Measurements from ENCODE around the gene DNAH10.
"Not testable (repeated sequence)": the region's sequence is repeated elsewhere in the genome, so short reads cannot be mapped to it uniquely, and the experiment has no call there.

Gene DNAH10

DNA sequence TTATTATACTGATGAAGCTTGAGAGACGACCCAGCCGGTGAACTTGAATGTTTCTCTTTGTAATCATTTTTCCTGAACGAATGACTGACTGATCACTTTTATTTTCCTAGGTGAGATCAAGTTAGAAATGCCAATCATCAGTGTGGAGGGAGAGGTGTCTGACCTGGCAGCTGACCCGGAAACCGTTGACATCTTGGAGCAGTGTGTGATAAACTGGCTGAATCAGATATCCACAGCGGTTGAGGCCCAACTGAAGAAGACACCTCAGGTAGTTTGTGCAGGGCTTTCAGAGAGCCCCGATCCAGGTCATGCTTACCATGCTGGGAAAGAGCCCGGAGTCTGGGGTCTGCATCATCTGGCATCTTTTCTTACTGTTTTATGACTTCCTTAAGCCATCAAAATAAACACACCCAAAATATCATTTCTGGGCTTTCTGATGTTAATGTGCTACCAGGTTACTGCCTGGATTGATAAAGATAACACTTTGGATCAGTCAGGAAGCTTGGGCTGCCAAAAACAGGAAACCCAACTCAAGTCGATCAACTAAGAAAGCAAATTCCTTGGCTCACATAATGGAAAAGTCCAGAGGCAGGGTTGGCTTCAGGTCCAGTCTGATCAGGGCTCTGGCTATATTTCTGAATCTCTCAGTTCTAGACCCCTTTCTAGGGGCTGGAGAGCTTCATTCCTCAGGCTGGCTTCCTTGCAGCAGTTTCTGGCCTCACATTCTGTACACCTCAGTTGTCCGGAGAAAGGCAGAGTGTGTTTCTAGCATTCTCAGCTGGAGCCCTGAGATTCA lies 21.1 kb downstream of the DNAH10 start:
- no peaks in the 10 kb centered on the region for H3K27me3 ChIP-seq (ENCODE audit: control insufficient read depth in 5 of 5, insufficient read depth in 4 of 5, low read length in 5 of 5)
- no peaks in the 10 kb centered on the region for H3K4me1 ChIP-seq (ENCODE audit: control insufficient read depth in 5 of 5, insufficient read depth in 5 of 5, low read length in 5 of 5)
- H3K9me3 ChIP-seq (ENCODE audit: control insufficient read depth in 5 of 5, low read length in 5 of 5) = peaks cover 0 to 4% (median 0%) of the 10 kb centered on the region in 5 donors
- H3K27ac ChIP-seq (ENCODE audit: low read depth, low read length) = no peak overlapping the region
- H3K9ac ChIP-seq (ENCODE audit: low read length in 5 of 5) = no peak overlapping the region
- no peaks in the 10 kb centered on the region for H3K36me3 ChIP-seq (ENCODE audit: control insufficient read depth in 5 of 5, insufficient read depth in 5 of 5, low read length in 5 of 5)
- H3K4me3 ChIP-seq (ENCODE audit: low read depth in 1 of 5, low read length in 5 of 5) = no peak overlapping the region

DNA sequence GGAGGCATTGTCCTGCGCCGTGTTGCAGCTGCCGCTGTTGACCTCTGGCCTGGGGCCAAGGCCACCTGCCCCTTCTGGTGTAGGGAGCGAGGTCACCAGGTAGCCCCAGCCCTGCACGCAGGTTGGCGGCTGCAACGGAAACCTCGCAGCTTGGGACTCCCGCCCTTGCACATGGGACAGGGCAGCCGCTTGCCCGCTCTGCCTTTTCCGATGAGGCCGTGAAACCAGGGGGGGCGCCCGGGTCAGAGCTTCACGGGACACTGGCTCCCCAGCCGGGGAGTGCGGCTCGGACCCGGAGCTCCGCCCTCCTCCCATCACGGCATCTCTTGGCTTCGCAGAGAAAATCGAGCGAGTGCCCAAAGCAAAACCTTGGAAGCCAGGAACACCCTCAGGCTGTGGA lies 25.4 kb downstream of the DNAH10 start:
- Histone ChIP-seq H3K9me3 (ENCODE audit: control insufficient read depth in 5 of 5, low read length in 5 of 5) (peaks cover 0 to 7% (median under 1%) of the 10 kb centered on the region in 5 donors), H3K36me3 (ENCODE audit: control insufficient read depth in 5 of 5, insufficient read depth in 5 of 5, low read length in 5 of 5) (no peaks in the 10 kb centered on the region), H3K27me3 (ENCODE audit: control insufficient read depth in 5 of 5, insufficient read depth in 4 of 5, low read length in 5 of 5) (no peaks in the 10 kb centered on the region), H3K9ac (ENCODE audit: low read length in 5 of 5) (no peak overlapping the region), H3K4me3 (ENCODE audit: low read depth in 1 of 5, low read length in 5 of 5) (no peak overlapping the region), H3K4me1 (ENCODE audit: control insufficient read depth in 5 of 5, insufficient read depth in 5 of 5, low read length in 5 of 5) (no peaks in the 10 kb centered on the region), H3K27ac (ENCODE audit: low read depth, low read length) (no peak overlapping the region)

DNA sequence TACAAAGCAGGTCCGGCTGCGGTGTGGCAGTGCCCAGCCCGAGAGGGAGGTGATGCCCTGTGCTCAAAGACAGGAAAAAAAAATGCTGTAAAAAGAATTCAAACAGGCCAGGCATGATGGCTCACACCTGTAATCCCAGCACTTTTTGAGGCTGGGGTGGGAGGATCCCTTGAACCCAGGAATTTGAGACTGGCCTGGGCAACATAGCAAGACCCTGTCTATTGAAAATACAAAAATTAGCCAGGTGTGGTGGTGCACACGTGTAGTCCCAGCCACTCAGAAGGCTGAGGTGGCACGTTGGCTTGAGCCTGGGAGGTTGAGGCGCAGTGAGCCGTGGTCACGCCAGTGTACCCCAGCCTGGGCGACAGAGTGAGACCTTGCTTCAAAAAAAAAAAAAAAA lies 26.4 kb downstream of the DNAH10 start:
- no peaks in the 10 kb centered on the region for H3K27me3 ChIP-seq (ENCODE audit: control insufficient read depth in 5 of 5, insufficient read depth in 4 of 5, low read length in 5 of 5)
- peaks cover 0 to 8% (median 3%) of the 10 kb centered on the region in 5 donors for H3K9me3 ChIP-seq (ENCODE audit: control insufficient read depth in 5 of 5, low read length in 5 of 5)
- H3K4me3 ChIP-seq (ENCODE audit: low read depth in 1 of 5, low read length in 5 of 5) = no peak overlapping the region
- no peak overlapping the region for H3K9ac ChIP-seq (ENCODE audit: low read length in 5 of 5)
- H3K4me1 ChIP-seq (ENCODE audit: control insufficient read depth in 5 of 5, insufficient read depth in 5 of 5, low read length in 5 of 5) = no peaks in the 10 kb centered on the region
- H3K27ac ChIP-seq (ENCODE audit: low read depth, low read length) = no peak overlapping the region
- no peaks in the 10 kb centered on the region for H3K36me3 ChIP-seq (ENCODE audit: control insufficient read depth in 5 of 5, insufficient read depth in 5 of 5, low read length in 5 of 5)

DNA sequence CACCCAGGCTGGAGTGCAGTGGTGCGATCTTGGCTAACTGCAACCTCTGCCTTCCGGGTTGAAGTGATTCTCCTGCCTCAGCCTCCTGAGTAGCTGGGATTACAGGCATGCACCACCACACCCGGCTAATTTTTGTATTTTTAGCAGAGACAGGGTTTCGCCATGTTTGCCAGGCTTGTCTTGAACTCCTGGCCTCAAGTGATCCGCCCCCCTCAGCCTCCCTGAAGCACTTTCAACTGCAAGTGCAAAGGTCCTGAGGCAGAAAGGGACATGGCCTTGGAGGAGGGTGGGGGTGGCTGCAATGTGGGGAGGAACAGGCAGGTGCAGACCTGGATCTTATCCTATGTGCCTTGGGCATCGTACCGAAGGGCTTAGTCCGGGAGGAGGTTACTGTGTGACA lies 27.3 kb downstream of the DNAH10 start:
- not testable (repeated sequence) for H3K27ac ChIP-seq (ENCODE audit: low read depth, low read length); H3K4me1 ChIP-seq (ENCODE audit: control insufficient read depth in 5 of 5, insufficient read depth in 5 of 5, low read length in 5 of 5); H3K9me3 ChIP-seq (ENCODE audit: control insufficient read depth in 5 of 5, low read length in 5 of 5); H3K9ac ChIP-seq (ENCODE audit: low read length in 5 of 5); H3K4me3 ChIP-seq (ENCODE audit: low read depth in 1 of 5, low read length in 5 of 5); H3K27me3 ChIP-seq (ENCODE audit: control insufficient read depth in 5 of 5, insufficient read depth in 4 of 5, low read length in 5 of 5); H3K36me3 ChIP-seq (ENCODE audit: control insufficient read depth in 5 of 5, insufficient read depth in 5 of 5, low read length in 5 of 5)

DNA sequence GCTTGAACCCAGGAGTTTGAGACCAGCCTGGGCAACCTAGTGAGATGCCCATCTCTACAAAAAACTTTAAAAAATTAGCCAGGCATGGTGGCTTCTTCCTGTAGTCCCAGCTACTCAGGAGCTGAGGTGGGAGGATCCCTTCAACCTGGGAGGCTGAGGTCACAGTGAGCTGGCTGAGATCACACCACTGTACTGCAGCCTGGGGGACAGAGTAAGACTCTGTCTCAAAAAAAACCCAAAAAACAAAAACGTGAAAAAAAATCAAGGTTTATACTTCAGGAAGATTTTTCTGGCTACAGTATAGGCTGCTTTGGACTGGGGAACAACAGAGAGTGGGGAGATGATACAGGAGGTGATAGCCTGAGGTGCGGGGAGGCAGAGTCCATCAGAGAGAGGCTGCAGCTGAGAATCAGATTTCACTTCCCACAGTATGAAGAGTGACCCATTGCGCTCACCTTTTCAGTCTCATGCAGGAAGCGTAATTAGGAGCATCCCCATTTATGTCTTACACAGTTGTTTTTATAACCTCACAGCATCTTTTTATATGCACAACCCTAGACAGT lies 28.9 kb downstream of the DNAH10 start:
- no peak overlapping the region for H3K9ac ChIP-seq (ENCODE audit: low read length in 5 of 5)
- H3K4me1 ChIP-seq (ENCODE audit: control insufficient read depth in 5 of 5, insufficient read depth in 5 of 5, low read length in 5 of 5) = no peaks in the 10 kb centered on the region
- peaks cover 0 to 8% (median 3%) of the 10 kb centered on the region in 5 donors for H3K9me3 ChIP-seq (ENCODE audit: control insufficient read depth in 5 of 5, low read length in 5 of 5)
- H3K27me3 ChIP-seq (ENCODE audit: control insufficient read depth in 5 of 5, insufficient read depth in 4 of 5, low read length in 5 of 5) = no peaks in the 10 kb centered on the region
- H3K27ac ChIP-seq (ENCODE audit: low read depth, low read length) = no peak overlapping the region
- no peaks in the 10 kb centered on the region for H3K36me3 ChIP-seq (ENCODE audit: control insufficient read depth in 5 of 5, insufficient read depth in 5 of 5, low read length in 5 of 5)
- no peak overlapping the region for H3K4me3 ChIP-seq (ENCODE audit: low read depth in 1 of 5, low read length in 5 of 5)

DNA sequence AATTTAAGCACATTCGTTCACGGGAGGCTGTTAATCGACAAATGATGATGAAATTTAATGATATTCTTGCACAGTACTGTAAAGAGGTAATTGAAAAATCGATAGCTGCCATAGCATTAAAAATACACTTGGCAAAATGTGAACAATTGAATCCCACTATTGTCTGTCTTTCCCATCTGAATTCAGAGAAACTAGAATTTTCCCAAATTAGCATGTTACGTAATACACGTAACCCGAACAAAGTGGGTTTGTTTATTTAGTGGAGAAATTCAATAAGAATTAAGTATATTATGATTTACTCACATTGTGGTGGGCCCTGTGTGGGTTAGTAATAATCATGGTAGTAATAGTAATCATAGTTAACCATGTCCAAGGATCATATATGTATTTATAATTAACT lies 31.9 kb downstream of the DNAH10 start:
- Histone ChIP-seq H3K9ac (ENCODE audit: low read length in 5 of 5) (no peak overlapping the region), H3K4me3 (ENCODE audit: low read depth in 1 of 5, low read length in 5 of 5) (no peak overlapping the region), H3K9me3 (ENCODE audit: control insufficient read depth in 5 of 5, low read length in 5 of 5) (peaks cover 0 to 8% (median 3%) of the 10 kb centered on the region in 5 donors), H3K4me1 (ENCODE audit: control insufficient read depth in 5 of 5, insufficient read depth in 5 of 5, low read length in 5 of 5) (no peaks in the 10 kb centered on the region), H3K27ac (ENCODE audit: low read depth, low read length) (no peak overlapping the region), H3K36me3 (ENCODE audit: control insufficient read depth in 5 of 5, insufficient read depth in 5 of 5, low read length in 5 of 5) (no peaks in the 10 kb centered on the region), H3K27me3 (ENCODE audit: control insufficient read depth in 5 of 5, insufficient read depth in 4 of 5, low read length in 5 of 5) (no peaks in the 10 kb centered on the region)

DNA sequence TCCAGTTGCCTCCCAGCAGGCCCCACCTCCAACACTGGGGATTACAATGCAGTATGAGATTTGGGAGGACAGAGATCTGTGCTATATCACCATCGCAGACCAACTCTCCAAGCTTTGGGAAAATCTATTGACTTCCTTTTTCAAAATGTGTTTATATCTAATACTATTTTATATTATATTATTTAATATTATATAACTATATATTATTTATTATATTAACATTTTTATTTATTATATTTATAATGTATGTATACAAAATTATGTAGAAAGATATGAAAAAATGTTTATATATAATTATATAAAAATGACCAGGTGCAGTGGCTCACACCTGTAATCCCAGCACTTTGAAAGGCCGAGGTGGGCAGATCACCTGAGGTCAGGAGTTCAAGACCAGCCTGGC lies 36.4 kb downstream of the DNAH10 start:
- H3K9ac ChIP-seq (ENCODE audit: low read length in 5 of 5) = no peak overlapping the region
- H3K4me1 ChIP-seq (ENCODE audit: control insufficient read depth in 5 of 5, insufficient read depth in 5 of 5, low read length in 5 of 5) = no peaks in the 10 kb centered on the region
- H3K27ac ChIP-seq (ENCODE audit: low read depth, low read length) = no peak overlapping the region
- no peaks in the 10 kb centered on the region for H3K9me3 ChIP-seq (ENCODE audit: control insufficient read depth in 5 of 5, low read length in 5 of 5)
- peaks cover 0 to 3% (median 0%) of the 10 kb centered on the region in 5 donors for H3K27me3 ChIP-seq (ENCODE audit: control insufficient read depth in 5 of 5, insufficient read depth in 4 of 5, low read length in 5 of 5)
- H3K36me3 ChIP-seq (ENCODE audit: control insufficient read depth in 5 of 5, insufficient read depth in 5 of 5, low read length in 5 of 5) = no peaks in the 10 kb centered on the region
- no peak overlapping the region for H3K4me3 ChIP-seq (ENCODE audit: low read depth in 1 of 5, low read length in 5 of 5)

DNA sequence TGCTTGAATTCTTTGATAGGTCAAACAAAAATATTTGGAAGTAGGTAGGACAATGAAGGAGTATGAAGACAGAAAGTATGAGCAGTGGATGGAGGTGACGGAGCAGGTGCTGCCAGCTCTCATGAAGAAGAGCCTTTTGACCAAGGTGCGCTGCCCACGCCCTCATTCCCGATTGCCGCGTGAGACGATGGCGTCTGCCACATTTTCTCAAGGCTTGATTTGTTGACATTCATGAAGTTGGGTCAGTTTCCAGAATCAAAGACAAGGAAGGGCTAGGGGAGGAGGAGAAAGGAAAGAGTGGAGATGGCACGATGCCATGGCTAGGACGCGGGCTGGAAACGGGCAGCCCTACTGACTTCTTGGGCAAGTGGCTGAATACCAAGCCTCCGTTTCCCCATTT lies 37.1 kb downstream of the DNAH10 start:
- Histone ChIP-seq H3K27ac (ENCODE audit: low read depth, low read length) (no peak overlapping the region), H3K4me3 (ENCODE audit: low read depth in 1 of 5, low read length in 5 of 5) (no peak overlapping the region), H3K4me1 (ENCODE audit: control insufficient read depth in 5 of 5, insufficient read depth in 5 of 5, low read length in 5 of 5) (no peaks in the 10 kb centered on the region), H3K27me3 (ENCODE audit: control insufficient read depth in 5 of 5, insufficient read depth in 4 of 5, low read length in 5 of 5) (peaks cover 0 to 3% (median 0%) of the 10 kb centered on the region in 5 donors), H3K36me3 (ENCODE audit: control insufficient read depth in 5 of 5, insufficient read depth in 5 of 5, low read length in 5 of 5) (no peaks in the 10 kb centered on the region), H3K9me3 (ENCODE audit: control insufficient read depth in 5 of 5, low read length in 5 of 5) (no peaks in the 10 kb centered on the region), H3K9ac (ENCODE audit: low read length in 5 of 5) (no peak overlapping the region)

DNA sequence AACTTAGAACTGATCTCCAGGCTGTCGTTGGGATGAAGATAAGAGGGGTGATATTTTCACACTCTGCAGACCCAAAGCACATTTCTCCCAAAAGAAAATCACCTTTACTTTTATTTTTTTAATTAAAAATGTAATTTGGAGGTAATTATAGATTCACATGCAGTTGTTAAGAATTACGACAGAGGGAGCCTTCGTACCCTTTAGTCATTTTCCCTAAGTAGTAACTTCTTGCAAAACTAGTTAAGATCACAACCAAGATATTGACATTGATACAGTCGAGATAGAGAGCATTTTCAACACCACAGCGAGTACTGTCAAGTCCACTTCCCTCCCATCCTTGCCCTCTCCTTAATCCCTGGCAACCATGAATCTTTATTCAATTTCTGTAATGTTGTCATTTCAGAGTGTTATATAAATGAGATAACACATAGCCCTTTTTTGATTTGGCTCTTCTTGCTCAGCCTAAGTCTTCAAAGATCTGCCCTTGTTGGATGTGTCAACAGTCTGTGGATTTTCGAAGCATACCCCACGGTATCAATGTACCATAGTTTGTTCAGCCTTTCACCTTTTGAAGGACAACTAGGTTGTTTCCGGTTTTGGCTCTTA lies 39.6 kb downstream of the DNAH10 start:
- no peaks in the 10 kb centered on the region for H3K9me3 ChIP-seq (ENCODE audit: control insufficient read depth in 5 of 5, low read length in 5 of 5)
- no peak overlapping the region for H3K9ac ChIP-seq (ENCODE audit: low read length in 5 of 5)
- H3K27me3 ChIP-seq (ENCODE audit: control insufficient read depth in 5 of 5, insufficient read depth in 4 of 5, low read length in 5 of 5) = peaks cover 0 to 3% (median 0%) of the 10 kb centered on the region in 5 donors
- H3K36me3 ChIP-seq (ENCODE audit: control insufficient read depth in 5 of 5, insufficient read depth in 5 of 5, low read length in 5 of 5) = no peaks in the 10 kb centered on the region
- H3K4me3 ChIP-seq (ENCODE audit: low read depth in 1 of 5, low read length in 5 of 5) = no peak overlapping the region
- no peaks in the 10 kb centered on the region for H3K4me1 ChIP-seq (ENCODE audit: control insufficient read depth in 5 of 5, insufficient read depth in 5 of 5, low read length in 5 of 5)
- H3K27ac ChIP-seq (ENCODE audit: low read depth, low read length) = no peak overlapping the region

DNA sequence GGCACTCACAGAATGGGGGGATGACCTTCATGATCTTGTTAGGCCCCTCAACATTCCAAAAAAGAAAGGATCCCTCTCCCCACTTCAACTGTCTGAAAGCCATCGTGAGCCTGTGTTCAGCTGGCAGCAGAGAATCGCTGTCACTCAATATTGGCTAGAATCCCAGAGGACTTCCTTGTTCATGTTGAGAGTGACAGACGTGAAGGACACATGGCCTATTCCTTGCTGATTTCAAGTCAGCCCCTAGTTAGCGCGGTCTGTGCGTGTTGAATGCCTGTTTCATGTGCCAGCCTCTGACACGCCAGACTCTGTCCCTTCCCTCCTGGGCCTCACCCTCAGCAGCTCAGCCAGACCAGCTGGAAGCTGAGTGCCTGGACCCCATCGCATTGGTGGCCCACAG lies 43.1 kb downstream of the DNAH10 start:
- peaks cover 0 to 4% (median 0%) of the 10 kb centered on the region in 5 donors for H3K27me3 ChIP-seq (ENCODE audit: control insufficient read depth in 5 of 5, insufficient read depth in 4 of 5, low read length in 5 of 5)
- no peaks in the 10 kb centered on the region for H3K36me3 ChIP-seq (ENCODE audit: control insufficient read depth in 5 of 5, insufficient read depth in 5 of 5, low read length in 5 of 5)
- H3K27ac ChIP-seq (ENCODE audit: low read depth, low read length) = no peak overlapping the region
- H3K4me1 ChIP-seq (ENCODE audit: control insufficient read depth in 5 of 5, insufficient read depth in 5 of 5, low read length in 5 of 5) = no peaks in the 10 kb centered on the region
- H3K4me3 ChIP-seq (ENCODE audit: low read depth in 1 of 5, low read length in 5 of 5) = no peak overlapping the region
- no peaks in the 10 kb centered on the region for H3K9me3 ChIP-seq (ENCODE audit: control insufficient read depth in 5 of 5, low read length in 5 of 5)
- H3K9ac ChIP-seq (ENCODE audit: low read length in 5 of 5) = no peak overlapping the region

Data from subcutaneous abdominal adipose tissue (tissue), 5 donors.